Measurements from ENCODE around the gene RNF157.
A peak's percentile ranks its signal among the peaks of the same experiment; 100 is the strongest.

RNF157 gene

DNA sequence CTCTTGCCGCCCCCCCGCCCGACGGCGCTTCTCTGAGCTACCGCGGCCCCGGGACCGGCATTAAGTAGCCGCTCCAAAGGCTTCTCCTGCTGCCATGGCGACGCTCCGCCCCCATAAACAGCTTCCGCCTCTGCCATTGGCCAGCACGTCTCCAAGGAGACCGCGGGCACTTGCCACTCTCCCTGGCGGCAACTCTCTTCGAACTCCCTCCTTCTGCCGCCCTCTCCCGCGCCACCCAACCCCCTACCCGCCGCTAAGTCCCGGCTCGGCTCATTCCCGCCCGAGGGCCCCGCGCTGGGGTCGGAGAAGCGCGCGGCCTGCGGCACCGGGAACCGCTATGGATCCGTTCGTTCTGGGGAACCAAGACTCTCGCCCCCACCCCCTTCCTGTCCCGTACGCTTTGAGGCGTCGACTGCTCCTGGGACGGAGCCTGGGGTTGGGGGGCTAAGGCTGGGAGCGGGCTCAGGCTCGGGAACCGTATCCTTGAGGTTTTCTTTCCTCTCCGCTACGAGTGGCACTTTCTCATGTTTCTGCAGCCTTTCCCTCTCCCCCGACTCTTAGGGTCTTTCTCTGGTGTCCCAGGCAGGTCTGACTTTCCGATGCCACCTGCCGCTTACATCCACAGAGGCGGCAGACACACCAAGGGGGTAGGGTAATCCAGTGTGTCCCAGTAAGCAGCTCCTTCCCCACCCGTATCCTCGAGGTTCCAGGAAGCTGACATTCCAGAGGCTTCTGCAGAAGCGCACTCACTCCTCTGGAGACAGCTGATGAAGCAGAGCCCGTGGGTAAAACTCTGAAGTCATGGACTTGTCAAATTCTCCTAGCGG, 98.9 kb downstream of the RNF157 start, which contains the start of gene FOXJ1:
Gene FOXJ1 (minus strand): TSS at position 34 of the 827 bp plus-strand sequence. CDS start 850 bp downstream, outside the sequence.
- peak; percentile 75 for DNase-seq (ENCODE audit: low read depth, low spot score)

DNA sequence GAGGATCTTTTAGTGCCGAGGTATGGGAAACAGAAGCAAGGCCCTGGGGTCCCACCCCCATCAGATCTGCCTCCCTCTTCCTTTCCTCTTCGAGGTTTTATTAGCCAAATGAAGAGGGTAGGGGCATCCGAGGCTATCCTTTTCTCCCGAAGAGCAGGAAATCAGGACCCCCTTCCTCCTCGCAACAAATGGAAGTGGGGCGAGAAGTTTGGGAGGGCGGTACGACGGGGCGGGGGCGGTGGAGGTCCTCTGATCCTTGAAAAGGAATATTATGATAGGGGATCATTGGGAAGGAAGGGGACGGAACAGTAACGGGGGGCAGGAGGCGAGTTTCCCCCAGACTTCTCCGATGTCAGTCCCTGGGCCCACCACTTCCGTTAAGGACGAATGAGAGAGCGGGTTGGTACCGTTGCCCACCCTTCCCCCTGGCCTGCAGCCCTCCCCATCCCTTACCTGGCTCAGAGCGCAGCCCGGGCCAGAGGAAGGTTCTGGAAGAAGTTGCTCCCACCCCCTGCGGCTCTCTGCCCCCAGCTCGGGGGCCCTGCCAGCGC, 99.6 kb downstream of the RNF157 start:
- DNase-seq (ENCODE audit: low read depth, low spot score), result no peak

DNA sequence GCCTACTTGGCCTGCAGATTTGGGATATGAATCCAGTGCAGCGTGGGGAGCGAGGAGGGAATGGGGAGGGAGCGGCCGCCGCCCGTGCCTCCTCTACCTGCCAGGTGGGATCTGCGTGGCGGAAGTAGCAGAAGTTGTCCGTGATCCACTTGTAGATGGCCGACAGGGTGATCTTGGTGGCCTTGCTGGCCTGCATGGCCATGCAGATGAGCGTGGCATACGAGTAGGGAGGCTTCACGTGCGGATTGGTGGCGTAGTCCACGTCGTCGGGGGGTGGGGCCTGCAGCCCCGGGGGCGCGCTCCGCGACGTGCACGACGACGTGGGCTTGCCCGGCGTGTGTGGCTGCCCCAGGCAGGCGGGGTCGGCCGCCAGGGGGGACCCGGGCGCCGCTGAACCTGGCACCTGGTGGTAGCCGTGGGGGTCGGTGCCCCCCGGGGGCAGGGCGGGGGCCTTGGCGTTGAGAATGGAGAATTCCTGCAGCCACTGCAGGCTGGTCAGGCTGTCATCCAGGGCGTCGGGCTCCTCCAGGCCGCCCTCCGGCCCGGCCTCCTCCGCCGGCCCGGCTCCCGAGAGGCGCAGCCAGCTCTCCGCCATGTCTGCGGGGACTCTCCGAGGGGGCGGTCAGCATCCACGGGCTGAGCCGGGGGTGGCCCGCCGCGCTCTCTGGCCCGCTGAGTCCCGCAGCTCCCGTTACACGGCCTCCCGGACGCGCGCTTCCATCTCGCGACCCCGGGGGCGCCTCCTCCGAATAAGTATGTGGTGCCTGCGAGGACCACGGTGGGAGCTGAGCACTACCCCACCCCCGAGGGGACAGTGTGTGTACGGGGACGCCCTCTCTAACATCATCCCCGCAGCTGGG, 100.3 kb downstream of the RNF157 start:
- no peak for DNase-seq (ENCODE audit: low read depth, low spot score)

DNA sequence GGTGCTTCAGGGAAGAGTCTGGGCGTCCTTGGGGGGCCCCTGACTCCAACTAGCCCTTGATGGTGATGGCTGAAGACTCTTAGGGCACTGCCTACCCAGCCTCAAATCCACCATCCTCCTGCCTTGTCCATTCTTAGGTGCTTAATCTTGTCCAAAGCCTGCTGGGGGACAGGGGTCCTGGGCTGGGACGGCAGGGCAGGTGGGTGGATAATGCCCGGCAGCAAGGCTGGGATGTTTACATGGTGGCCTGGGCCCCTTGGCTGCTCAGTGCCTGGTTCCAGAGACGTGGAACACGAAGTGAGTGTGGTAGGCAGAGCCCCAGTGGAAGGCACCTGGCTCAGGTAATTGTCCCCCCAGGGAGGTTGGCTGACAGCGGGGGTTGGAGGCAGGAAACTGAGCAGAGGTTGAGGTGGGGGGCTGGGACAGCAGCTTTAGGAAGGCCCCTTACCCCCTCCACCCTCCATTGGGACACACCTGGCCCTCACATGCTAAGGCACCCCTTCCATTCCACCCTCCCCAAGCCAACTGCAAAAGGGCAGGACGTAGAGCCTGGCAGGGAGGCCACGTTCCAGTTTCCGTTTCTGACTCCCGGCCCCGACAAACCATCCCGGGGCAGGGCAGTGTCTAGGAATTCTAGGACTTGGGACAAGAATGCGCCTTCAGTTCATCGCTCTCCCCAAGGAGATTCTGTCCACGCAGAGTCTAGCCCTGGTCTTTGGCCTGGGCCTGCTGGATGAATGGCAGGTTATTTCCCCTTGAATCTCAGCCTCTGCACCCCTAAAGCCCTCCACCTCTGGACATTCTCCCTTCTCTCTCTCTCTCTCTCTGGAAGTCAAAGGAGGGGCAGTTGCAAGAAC, 101.2 kb downstream of the RNF157 start:
- no peak for DNase-seq (ENCODE audit: low read depth, low spot score)

DNA sequence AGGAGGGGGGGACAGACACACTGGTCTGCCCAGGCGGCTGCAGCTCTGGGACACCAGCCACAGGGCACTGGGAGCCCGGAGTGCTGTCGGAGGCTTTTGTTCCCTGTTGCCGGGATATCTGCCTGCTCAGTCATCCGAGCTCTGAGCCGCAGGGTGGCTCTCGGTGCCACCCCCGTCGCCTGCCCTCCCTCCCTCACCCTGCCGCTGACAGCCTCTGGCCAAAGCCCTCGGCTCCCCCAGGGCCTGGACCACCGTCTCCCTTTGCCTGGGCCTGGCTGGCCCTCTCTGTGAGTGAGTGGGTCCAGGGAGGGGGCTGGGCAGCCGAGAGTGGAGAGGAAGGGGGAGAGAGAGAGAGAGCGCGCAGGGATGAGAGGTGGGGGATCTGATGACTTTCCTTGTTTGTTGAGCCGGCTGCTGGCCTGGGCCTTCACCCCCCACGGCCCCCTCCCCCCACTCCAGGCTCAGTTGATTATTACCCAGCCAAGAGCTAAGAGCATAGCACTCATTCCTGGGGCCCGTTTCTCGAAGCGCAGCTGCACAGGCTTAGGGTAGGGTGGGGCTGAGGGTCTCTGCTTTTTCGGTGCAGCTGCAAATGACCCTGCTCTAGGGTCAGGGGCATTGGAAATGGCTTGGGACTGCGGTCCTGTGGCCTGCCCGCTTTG, 101.9 kb downstream of the RNF157 start:
- DNase-seq (ENCODE audit: low read depth, low spot score), result no peak

DNA sequence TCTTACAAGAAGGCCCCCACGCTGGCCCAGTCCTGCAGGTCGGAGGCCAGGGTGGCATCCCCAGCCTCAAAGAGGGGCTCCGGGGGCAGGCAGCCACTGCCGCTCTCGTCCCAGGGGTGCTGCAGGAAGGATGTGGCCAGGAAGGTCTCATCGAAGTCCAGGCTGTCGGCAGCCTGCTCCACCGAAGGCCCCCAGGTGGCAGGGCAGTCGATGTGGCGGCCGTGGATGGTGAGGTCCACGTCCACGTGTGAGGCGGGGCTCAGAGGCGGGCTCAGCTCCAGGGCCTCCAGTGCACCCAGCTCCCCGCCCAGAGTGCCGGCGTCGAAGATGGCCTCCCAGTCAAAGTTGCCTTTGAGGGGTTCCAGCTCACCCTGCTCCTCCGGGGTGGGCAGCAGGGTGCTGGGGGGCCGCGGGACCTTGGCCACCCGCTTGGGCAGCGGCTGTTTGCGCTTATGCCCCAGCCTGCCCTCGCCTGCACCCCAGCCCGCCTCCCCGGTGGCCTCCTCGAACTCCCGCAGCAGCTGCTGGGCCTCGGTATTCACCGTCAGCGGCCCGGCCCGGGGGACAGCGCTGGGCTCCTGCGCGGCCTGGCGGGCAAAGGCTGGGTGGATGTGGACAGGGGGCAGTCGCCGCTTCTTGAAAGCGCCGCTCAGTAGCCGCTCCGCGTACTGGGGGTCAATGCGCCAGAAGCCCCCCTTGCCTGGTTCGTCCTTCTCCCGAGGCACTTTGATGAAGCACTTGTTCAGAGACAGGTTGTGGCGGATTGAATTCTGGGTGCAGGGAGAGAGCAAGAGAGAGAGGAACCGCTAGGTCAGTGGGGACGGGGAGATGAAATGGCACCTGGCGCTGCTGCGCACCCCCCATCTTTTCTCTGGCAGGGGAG, 102.7 kb downstream of the RNF157 start:
- DNase-seq (ENCODE audit: low read depth, low spot score), result no peak

DNA sequence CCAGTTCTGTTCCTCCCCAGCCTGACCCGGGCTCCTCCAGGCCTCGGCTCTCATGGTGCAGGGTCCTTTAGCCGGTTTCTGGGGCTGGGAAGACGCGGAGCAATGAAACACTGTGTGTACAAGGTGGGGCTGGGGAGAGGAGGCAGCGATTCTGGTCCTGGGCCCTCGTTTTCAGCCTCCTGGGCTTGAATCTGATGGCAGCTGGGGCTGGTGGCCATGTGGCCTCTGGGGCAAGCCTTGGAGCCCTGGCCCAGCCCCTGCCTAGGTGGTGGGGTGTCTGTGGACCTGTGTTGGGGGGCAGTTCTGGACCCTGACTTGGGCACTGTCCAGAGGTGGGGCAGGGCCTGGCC, 103.3 kb downstream of the RNF157 start:
- DNase-seq (ENCODE audit: low read depth, low spot score), result no peak

DNA sequence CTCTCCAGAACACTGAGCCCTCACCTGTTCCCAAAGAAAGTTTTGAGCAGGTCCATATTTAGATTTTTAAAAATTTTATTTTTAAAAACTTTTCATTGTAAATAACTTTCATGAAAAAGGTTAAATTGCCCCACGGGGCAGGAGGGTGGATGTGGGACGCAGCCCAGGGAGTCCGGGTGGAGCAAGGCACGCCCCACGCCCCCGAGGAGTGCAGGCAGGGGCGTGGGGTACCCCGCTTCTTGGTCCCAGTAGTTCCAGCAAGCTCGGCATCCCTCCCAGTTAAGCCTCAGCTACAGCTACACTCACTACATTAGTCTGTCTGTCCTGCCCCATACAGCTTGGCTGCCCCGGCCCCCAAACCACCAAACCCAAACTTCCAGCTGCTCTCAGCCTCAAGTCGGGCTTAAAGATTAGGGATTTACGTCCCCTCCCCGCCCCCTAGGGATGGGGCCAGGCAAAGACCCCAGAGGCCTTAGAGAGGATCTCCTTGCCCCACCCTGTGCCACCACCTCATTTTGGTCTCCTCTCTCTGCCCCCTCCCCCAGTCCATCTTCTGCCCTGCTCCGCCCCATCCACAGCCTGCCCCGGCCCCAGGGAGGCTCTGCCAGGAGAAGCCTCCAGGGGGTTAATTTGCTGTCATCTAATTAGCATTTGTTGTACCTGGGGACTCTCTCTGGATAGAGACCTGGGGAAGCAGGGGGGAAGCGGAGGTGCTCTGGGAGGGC, 103.9 kb downstream of the RNF157 start:
- no peak for DNase-seq (ENCODE audit: low read depth, low spot score)

DNA sequence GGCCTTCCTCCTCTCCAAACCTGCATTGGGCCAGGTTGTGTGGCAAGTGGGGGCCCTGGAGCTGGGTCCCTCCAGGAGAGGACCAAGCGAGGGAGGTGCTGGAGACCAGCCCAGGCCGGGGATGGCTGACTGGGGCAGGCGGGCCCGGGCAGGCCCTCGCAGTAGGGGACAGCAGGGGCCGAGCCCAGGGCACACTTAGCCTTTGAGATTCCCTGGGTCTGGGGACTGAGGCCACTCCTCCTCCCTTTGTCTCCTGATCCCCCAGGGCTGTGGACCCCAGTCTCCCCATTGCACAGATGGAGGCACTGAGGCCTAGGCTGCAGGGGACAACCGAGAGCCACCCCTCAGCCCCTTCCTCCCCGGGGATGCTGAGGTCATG, 104.5 kb downstream of the RNF157 start:
- DNase-seq (ENCODE audit: low read depth, low spot score), result no peak

DNA sequence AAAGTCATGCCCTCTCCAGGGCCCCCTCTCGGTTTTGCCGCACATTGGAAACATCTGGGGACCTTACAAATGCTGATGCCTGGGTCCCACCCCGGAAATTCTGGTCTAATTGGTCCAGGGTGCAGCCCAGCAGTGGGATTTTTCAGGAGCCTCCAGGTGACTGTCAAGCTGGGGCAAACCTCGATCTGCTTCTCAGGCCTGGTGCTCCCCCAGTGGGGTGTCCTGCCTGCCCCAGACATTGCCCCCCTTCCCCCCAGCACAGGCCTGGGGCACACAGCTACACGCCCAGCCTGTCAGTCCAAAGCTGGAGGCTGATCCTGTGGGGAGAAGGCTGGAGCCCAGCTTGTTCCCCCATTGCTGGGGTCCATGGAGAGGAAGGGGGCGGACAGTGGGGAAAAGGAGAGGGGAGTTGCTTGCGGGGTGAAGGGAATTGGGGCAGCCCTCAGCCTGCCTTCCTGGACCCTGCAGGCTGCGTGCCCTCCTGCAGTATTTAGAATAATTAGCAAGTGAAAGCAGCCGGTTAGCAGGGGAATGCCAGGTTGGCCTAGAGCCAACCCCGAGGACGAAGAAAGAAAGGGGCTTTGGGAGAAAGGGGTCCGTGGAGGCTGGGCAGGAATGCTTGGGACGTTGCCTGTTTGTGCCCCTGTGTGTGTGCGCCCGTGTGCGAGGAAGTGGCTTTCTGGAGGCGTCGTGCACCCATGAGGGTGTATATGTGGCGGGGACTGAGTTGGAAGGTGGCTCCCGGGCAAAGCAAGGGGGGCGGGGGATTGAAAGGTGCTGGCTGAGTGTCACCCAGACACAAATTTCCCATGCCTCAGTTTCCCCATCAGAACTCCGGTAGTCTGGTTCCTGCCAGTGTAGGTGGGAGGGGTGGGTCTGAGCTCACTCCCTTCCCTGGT, 105.1 kb downstream of the RNF157 start:
- no peak for DNase-seq (ENCODE audit: low read depth, low spot score)

DNA sequence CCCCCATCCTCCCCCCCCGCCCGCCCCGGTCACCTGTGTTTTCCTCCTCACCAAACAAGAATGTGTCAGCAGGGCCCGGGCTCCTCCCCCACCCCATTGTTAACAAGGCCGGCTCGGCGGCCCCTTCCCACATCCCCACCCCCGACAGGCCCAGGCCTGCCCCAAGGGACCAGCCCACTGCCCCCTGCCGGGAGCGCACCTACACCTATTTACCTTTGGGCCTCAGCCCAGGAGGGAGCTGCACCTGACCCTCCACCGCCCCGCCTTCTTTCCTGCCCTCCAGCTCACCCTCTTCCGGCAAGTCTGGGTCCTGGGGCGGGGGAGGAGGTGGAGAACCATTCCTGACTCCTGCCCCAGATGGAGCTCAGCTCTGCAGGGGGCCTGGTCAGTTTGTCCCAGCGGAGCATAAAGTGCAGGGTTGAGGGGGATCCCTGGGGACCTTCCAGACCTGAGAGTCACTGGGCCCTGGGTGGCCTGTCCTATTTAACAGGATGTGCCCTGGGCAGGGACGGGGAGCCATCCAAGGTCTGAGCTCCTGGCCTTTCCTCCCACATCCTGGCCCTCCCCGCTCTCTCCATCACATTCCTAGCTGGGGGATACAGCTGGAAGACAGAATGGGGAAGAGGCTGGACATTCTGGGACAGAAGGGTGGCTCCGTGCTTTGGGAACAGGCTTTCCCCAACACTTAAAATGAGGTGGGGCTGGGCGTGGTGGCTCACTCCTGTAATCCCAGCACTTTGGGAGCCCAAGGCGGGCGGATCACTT, 107.5 kb downstream of the RNF157 start:
- DNase-seq (ENCODE audit: low read depth, low spot score), result no peak

DNA sequence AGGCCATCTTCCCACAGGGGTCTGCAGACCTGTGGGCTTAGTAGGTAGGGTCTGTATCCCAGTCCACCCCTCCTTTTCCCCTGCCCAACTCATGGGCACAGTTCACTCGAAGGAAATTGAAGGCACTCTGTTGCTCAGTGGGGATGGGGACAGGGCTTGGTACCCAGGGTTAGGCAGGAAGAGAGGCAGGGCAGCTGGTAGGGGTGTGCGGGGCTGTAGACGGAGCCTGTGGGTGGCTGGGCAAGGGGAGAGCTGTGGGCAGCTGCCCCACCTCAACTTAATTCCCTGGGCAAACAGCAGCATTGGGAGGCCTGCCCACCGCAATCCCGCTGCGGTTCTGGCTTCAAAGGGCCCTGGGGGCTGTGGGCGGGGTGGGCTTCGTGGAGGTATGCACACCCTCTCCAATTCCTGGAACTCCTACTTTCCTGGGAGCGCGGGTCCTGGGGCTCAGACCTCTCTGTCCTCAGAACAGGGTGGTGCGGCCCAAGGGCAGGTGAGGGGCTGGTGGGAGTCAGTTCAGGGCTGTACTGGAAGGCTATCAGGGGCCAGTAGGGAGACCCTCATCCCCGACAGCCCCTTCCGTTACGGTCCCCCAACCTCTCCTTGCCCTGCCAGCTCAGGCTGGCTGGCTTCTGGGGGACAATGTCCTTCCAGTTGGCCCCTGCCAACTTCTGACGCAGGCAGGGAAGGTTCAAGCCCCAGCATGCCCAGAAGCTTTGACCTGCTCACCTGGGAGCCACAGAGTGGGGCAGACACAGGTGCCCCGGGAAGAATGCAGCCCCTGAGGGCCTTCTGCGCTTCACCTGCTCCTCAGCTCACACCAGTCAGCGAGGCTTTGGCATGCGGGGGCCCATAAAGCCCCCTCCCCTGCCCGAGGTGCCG, 108.4 kb downstream of the RNF157 start:
- no peak for DNase-seq (ENCODE audit: low read depth, low spot score)

DNA sequence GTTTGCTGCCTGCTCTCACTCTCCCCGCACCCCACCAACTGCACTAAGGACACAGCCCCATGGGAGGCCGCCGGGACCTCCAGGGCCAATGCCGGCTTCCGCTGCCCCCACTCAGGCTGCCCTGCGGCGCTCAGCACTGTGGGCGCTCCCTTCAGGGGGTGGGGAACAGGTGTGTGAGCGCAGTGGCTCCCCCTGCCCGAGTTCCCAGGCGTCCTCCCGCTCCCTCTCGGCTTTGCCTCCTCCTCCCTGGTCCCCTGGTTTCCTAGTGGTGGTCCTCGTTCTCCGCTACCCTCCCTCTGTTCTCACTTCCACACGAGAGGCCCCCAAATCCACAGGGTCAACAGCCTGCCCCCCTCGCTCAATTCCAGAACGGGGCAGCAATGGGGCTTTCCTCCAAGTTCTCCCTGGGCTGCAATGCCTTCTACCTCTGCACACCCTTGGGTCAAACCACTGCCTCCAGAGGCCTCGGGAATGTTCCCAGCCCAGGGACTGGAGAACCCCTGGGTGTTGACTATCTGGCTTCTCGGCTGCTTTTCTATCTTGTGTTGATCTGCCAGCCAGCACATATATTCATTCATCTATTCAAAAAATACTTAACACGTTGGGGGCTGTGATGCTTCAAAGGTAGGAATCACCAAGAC, 109.1 kb downstream of the RNF157 start:
- no peak for DNase-seq (ENCODE audit: low read depth, low spot score)

DNA sequence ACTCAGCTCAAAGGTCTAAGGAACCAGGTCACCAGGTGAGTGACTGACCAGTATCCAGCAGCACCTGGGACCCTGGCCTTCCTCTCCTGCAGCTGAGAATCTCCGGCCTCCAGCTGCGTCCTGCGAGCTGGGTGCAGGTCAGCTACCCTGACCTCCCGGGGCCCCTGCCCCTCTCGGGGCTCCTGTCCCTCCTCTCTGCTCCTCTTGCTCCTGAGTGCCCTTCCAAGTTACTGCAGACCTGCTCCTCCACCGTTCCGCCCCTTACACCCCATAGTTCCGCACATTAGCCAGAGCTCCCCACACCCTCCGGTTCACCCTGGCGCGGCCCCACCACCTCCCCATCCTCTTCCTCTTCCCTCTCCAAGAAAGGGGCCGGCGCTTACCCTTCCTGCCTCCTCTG, 109.8 kb downstream of the RNF157 start:
- DNase-seq (ENCODE audit: low read depth, low spot score), result no peak

DNA sequence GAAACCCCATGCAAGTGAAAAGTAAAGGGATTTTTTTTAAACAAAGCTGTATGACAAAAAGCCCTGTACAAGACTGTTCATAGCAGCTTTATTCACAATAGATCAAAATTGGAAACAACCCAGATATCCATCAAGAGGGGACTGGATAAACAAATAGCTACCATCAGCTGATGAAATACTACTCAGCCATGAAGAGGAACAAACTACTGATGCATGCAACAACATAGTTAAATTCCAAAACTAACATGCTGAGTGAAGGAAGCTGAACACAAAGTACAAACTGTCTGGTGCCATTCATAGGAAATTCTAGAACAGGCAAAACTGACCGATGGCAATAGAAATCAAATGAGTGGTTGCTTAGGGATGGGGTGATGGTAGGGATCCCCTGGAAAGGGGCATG, 114.4 kb downstream of the RNF157 start:
- no peak for DNase-seq (ENCODE audit: low read depth, low spot score)

DNA sequence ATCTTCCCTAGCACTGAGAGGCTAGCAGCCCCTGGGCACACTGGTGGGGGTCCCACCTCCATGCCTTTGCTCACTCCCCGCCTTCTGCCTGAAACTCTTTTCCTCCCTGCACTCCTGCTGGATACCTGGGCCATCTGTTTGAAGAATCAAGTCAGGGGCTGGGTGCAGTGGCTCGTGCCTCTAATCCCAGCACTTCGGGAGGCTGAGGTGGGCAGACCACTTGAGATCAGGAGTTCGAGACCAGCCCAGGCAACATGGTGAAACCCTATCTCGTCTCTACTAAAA, 115.0 kb downstream of the RNF157 start:
- DNase-seq (ENCODE audit: low read depth, low spot score), result no peak
